SK-N-MC (cell line): Measurements from ENCODE around the gene ST6GAL2.

ENCODE experiments used
- EZH2 ChIP-seq: fragments of 200-600 bp; sonication (generic); IDR thresholded peaks from one replicate; pipeline ENCODE4 v1.6.1; 2017; ENCODE audit warnings: antibody characterized with exemption
- POLR2AphosphoS5 ChIP-seq: IDR thresholded peaks from 2 replicates; pipeline ENCODE4 v1.6.1; 2012; ENCODE audit warnings: mild to moderate bottlenecking, low read depth, low read length, borderline replicate concordance

DNA sequence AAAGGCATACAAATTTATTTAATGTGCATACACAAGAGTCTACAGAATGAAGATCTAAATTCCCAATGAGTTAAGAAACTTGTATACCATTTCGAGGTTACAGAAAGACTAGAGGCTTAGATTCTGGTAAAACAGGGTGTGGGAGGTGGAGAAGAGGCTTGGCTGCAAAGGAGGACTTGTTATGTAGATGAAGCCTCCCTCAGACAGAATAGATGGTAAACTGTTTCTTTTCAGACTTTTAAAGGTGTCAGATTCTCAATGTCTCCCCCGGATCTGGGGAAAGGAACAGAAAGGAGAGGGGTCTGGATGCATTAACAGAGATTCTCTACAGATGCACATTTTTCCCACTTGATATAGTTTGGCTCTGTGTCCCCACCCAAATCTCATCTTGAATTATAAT lies 126.0 kb downstream of the ST6GAL2 start:
- TF ChIP-seq POLR2AphosphoS5 (no peak), EZH2 (no peak)
